ENCODE results near the gene PRRT1.

DNA sequence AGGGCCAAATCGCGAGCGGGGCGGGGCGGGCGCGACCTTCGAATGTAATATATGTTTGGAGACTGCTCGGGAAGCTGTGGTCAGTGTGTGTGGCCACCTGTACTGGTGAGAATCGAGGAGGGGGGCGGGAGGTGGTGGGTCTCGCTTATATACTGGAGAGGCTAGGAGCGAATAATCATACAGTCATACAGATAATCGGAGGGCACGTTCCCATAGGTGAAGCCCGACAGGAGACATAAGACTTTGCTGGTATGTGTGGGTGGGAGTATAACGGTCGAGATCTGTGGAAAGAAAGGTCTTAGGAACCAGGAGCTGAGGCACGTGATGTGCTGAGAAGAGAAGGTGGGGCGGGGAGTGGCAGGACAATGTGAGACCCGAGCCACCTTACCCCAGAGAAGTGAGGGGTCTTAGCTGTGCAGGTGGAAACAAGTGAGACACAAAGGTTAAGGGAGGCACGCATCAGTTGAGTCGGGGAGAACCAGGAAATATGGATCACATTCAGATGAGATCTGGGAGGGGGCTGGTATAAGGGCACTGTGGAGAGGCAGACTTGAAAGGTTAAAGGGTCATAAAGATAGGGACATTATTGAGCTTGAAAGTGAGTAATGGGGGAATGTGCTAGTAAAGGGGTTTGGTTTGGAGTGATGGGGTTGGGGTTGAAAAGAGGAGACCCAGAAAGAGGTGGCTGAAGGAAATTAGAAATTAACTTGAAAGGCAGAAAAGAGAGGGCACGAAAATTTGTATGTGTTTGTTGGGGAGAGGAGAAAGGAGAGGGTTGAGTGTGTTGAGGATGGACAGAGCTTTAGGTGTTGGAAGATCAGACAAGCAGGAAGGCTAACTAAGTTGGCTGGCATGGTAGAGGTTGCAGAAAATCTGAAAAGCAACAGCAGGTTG, 27.1 kb upstream of the PRRT1 start:
- TF ChIP-seq FOXM1 (IDR thresholded peaks at IDR 0.05; ENCODE audit: borderline replicate concordance, low read depth), result no peak
- TF ChIP-seq TCF12 (IDR thresholded peaks at IDR 0.05; ENCODE audit: low read depth), result no peak
- 0 out of 2 replicates have a peak, but pooled peaks have one; percentile 2 for TF ChIP-seq TAF1 (IDR thresholded peaks at IDR 0.05; ENCODE audit: low read depth)
- TF ChIP-seq YY1 (IDR thresholded peaks at IDR 0.05; ENCODE audit: low read depth), result no peak
